ENCODE measurements around the gene NUSAP1.
"Not testable (repeated sequence)": the region's sequence is repeated elsewhere in the genome, so short reads cannot be mapped to it uniquely, and the experiment has no call there.

NUSAP1 gene

DNA sequence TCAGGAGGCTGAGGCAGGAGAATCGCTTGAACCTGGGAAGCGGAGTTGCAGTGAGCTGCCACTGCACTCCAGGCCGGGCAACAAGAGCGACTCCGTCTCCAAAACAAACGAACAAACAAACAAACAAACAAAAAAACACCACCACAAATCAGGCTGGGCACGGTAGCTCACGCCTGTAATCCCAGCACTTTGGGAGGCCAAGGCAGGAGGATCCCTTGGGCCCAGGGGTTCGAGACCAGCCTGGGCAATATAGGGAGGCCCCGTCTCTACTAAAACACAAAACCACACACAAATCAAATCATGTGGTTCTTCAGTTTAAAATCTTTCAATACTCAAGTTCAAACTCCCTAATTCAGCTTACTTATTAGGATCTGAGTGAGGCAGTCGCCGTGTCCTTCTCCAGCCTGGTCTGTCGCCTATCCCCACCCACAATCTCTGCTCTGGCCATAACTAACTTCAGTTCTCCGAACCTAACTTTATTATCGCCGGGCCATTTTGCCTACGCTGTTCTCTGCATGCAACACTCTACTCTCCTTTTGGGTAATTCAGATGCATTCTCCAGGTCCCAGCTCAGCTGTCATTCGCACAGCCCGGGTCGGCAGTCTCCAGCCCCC is 83.6 kb downstream of the NUSAP1 start:
- DNase-seq (ENCODE audit: low read depth): no peak

DNA sequence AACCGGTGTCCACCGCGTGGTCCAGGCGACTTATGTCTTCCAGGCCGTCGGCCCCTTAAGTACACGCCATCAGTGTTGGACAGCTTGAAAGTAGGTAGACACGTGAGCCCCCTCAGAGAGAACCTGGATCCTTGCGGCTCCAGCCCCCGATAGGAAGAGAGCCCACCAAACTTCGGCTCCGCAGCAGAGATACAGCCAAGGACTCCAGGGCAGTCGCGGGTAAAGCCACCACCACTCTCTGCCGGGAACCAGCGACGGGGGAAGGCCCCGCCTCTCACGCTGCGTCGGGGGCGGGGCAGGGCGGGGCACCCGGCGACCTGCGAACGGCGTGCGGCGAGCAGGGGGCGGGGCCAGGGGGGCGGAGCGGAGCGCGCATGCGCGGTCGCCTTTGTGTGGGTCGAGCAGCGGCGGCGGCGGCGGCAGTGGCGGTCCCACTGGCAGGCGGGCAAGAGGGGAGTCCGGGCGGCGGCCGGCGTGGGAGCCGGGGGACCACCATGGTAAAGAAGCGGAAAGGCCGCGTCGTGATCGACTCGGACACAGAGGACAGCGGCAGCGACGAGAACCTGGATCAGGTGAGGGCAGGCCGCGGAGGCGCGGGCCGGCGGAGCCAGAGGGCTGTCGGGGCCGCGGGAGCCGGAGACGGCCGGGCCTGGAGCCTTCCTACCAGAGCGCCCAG is 84.2 kb downstream of the NUSAP1 start, which contains the start of gene RTF1:
Gene RTF1, plus strand, starts transcription at position 354 of the 676 bp plus-strand sequence. Its CDS starts 21 bp downstream, at position 375.
- DNase-seq (ENCODE audit: low read depth): peak; percentile 83

DNA sequence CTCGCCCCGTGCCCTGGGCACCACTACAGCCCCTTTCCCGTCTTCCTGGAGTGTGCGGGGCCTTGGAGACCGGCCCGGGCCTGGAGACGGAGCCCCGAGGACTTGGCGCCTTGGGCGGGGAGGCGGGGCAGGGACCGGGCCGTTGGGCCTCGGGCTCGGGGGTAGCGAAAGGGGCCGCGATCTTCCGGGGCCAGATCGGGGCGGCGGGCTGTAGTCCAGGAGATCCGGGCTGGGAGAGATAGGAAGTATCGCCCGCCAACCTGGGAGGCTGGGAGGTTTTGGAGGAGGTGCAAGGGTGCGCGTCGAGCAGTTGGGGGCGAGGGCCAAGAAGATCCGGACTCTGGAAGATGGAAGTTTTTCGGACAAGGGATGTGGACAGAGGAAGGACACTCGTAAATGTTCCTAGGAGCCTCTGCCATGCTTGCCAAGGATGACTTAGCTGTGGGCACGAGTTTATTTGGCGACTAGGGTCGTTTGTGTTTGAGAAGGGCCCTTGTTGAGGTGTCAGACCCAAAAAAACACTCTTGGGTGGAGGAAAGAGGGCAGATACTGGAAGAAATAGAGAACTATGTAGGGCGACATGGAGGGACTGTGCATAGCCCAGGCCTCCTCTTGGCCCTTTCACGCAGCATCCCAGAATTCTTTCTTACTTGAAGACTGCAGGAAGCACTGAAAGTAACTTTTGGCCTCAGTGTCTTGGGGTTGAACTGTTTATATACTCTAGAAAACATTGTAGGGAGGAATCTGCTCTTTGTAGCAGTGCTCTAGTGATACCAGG is 84.9 kb downstream of the NUSAP1 start:
- DNase-seq (ENCODE audit: low read depth): peak; percentile 34

DNA sequence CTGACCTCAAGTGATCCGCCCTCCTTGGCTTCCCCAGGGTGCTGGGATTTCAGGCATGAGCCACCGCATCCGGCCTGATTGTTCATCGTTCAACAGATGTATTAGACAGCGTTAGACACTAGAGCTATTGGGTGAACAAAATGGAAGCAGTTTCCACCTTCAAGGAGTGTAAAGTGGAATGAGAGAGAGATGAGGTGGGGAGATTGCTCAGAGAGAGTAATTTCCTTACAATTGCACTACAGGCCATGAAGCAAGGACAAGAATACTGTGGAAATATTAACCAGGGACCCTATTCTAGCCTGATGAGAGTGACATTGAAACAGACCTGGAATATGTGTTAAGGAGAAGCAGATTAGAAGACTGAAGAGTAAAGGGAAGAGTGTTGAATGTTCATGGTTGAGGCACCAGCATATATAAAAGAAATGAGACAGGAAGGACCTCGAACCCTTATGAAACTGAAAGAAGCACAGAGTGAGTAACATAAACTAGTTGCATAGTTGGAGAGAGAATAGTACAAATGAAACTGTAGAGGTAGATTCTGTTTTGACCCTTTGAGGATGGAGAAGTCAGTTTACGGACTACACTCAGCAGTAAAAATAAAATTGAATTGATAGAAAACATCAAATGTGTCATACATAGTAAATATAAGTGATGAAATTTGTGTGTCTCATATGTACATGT is 91.4 kb downstream of the NUSAP1 start:
- DNase-seq (ENCODE audit: low read depth): no peak

DNA sequence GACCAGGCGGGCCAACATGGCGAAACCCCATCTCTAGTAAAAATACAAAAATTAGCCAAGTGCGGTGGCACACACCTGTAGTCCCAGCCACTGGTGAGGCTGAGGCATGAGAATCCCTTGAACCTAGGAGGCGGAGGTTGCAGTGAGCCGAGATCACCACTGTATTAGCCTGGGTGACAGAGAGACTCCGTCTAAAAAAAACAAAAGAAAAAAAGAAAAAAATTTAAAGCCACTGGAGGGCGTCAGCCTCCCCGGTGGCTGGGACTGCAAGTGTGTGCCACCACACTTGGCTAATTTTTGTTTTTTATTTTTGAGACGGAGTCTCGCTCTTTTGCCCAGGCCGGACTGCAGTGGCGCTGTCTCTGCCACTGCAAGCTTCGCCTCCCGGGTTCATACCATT is 92.1 kb downstream of the NUSAP1 start:
- DNase-seq (ENCODE audit: low read depth): no peak

DNA sequence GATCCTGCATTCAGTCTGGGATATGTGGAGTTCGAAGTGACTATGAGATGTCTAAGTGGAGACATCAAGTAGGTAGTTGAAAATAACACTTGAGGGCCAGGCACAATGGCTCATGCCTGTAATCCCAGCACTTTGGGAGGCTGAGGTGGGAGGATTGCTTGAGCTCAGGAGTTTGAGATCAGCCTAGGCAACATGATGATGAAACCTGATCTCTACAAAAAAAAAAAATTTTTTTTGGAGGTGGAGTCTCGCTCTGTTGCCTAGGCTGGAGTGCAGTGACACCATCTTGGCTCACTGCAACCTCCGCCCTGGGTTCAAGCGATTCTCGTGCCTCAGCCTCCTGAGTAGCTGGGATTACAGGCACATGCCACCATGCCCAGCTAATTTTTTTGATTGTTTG is 93.2 kb downstream of the NUSAP1 start:
- not testable (repeated sequence) for DNase-seq (ENCODE audit: low read depth)

DNA sequence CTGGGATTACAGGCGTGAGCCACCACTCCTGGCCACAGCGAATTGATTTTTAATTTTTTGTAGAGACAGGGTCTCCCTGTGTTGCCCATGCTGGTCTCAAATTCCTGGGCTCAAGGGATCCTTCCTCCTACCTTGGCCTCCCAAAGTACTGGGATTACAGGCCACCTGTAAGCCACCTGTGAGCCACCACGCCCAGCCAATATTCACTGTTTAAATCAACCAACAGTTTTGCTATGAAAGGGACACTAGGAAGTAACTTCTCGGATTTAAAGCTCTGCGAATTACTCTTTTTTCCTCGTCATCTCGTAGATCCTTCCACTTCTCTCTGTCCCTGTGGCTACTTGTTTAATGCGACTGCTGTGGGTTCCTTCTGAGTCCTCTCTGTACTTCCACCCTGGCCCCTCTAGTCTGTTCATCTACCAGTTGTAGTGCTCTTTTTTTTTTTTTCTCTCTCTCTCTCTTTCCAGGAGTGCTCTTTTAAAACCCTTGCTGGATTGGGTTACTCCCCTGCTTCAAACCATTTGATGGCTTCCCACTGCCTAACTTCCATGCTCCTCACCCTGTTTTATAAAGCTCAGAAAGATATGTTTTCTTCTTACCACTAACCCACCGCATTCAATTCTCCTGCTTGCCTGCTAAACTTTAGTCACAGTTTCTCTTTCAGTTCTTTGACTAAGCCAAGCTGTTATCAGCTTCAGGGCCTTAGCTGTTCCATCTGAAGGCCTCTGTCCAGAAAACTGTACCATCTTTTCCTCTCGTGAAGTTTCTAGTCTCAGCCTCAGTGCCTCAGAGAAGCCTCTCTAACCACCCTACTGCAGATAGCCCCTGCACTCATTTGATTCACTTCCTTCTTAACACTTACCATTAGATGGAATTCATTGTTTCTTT is 96.6 kb downstream of the NUSAP1 start:
- peak; percentile 42 for DNase-seq (ENCODE audit: low read depth)

Measured in iris pigment epithelial cell (primary cell).